LHCN-M2 (cell line): Measurements from ENCODE around the gene PIGM. TPM values are rescaled to one million over a fixed set of nuclear protein-coding genes. Genes with fewer than 3 reads are reported as not detected.
"Not testable (repeated sequence)": the region's sequence is repeated elsewhere in the genome, so short reads cannot be mapped to it uniquely, and the experiment has no call there.

Experiments
- DNase-seq: peaks from one replicate; pipeline ENCODE4 v3.0.0-alpha.2; 2012; ENCODE audit warnings: low read depth
- total RNA-seq: library from RNA; depleted of rRNA; stranded (reverse); fragments of >200 nt; gene quantifications from 2 replicates; pipeline ENCODE4 v1.2.3, GENCODE V29; 2014

PIGM gene
- total RNA-seq, 1 experiment from 2014 or later: 5.4 TPM

DNA sequence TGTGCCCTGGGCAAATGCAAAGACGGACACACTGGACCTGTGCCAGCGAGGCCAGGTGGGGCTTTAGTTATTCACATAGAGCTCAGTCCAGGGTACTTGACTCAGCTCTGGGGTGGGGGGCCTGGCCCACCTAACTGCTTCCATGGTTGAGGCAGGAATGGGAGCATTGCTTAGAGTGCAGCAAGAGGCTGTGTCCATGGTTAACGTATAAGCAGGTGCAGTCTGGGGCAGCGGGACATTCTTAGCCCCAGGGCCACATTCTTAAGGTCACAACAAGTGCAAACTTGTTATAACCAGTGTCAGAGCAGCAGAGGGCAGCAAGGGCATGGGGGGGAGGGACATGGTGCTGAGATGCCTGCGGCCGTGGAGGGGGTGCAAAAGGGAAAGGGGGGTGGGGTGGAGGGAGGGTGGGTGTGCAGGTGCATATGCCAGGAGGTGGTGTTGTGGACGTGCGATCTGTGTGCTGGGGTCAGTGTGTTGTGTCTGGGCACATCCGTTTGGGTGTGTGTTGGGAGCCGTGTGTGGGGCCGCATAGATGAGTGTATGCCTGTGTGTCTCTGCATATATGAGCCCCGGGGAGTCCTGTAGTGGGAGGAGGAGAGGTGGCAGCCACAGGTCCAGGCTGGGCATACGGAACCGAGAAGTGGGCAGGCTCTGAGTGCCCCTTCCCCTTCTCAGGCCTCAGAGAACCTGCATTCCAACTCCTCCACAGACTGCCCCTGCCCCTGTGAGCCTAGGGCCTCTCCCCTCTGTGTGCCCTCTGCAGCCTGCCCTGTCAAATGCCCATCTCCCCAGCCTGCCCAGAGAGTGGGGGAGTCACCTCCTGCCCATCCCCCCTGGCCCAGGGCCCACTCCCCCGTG, 29.8 kb upstream of the PIGM start:
- no peak for DNase-seq

DNA sequence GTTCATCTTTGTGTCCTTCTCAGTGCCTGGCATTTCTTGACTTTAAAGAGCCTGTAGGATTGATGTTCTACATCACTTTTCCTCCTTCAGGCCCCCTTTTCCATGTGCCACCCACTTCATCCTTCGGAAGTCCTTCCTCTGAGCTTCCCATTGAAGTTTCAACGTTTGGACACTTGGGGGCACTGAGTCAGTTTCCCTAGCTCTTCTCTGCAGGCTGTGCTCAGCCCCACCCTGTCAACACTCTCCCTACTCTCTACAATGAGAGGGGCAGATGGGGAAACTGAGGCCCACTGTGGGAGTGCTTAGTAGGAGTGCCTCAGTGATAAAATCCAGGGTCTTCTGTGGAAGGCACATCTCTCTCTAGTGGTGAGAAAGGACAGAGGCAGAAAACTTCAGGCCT, 26.3 kb upstream of the PIGM start:
- DNase-seq: no peak

DNA sequence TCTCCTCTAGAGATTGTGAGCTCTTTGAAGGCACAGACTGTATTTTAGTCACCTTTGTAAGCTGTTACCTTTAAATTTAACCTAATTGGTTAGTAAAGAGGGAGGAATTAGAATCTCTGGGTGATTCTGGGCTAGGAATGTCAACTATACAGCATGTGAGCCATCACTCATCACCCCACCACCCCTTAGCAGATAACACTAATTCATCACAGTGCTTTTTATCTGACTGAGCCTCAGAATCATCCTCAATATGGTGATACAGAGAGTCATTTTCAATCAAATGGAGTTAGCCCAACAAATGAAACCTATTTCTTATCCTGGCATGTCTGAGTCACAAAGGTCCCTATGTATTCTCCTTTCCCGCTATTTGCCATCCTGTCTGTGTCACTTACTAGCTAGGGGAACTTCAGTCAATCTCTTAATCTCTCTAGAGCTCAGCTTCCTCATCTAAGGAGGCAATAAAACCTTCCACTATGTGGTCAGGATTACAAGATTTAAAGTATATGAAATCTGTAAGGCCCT, 24.9 kb upstream of the PIGM start:
- no peak for DNase-seq

DNA sequence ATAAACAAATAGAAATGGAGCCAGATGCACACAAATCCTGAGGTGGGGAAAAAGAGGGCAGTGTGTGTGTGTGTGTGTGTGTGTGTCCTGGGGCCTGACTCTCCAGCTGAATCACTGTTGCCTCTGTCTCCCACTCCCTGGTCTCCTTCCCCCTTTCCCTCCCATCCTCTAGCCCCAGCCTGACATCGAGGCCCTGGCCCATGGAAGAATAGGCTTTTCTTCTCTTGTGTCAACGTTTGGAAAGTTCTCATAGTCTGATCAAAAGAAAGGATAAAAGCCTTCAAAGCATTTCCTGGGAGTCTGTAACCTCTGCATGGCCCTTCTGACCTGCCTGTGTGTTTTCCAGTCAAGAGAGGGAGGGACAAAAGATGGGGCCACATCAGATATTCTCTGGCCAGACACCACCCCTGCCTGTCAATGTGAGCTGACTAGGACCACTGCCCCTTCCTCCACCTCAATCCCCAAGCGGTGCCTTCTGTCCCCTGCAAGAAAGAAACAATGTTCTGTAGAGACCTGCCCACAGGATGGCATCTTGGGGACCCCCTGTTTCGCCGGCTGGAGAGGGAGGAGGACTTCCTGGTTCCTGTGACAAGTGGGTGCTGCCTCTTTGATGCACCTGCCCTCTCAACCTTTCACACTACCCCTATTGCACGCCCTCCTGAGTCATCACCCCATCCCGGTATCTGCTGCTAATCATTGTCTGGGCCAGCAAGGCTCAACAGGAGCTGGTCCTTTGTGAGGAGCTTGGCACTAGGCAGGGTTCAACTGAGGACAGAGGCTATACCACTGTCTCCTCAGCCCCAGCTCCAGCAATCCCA, 22.0 kb upstream of the PIGM start:
- DNase-seq: no peak

DNA sequence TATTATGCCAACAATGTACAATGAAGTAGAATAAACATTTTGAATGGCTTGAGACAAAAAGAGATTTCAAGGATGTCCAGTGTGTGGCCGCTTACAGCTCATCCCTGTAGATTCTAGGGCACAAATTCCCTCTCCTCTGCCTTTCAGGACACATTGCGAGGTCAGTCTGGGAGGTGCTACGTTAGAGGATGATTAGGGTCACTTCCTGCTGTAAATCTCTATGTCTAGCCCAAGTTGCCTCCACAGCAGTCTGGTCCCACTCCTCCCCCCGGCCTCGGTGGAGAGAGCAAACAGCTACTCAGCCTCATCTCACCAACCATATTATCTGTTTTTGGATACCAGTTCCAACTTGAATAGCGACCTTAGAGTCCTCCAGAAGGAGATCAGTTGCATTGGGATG, 21.1 kb upstream of the PIGM start:
- no peak for DNase-seq

DNA sequence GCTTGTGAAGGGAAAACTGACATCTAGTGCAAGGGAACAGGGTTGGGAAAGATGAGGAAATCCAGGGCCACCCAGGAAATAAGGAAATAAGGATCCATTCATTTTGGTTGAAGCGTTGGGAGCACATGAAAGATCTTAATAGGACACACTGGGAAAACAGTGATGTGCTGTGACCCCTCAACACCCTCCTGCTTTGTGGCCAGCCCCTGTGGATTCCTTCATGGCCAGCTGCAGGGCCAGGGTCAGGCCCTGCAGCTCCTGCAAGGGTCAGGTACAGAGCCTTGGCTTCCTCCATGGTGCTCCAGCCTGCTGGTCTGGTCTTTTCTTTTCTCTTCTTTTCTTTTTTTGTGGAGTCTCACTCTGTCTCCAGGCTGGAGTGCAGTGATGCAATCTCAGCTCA, 18.8 kb upstream of the PIGM start:
- no peak for DNase-seq

DNA sequence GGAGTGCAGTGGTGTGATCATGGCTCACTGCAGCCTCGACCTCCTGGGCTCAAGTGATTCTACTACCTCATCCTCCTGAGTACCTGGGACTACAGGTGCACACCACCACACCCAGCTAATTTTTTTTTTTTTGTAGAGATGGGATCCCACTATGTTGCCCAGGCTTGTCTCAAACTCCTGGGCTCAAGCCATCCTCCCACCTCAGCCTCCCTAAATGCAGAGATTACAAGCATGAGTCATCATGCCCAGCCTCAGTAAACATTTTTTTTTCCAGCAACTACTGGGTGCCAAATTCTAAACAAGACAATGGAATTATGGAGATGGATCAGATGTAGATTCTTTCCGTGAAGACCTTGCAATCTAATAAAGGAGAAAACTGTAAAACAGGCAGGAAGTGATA, 18.4 kb upstream of the PIGM start:
- DNase-seq: not testable (repeated sequence)

DNA sequence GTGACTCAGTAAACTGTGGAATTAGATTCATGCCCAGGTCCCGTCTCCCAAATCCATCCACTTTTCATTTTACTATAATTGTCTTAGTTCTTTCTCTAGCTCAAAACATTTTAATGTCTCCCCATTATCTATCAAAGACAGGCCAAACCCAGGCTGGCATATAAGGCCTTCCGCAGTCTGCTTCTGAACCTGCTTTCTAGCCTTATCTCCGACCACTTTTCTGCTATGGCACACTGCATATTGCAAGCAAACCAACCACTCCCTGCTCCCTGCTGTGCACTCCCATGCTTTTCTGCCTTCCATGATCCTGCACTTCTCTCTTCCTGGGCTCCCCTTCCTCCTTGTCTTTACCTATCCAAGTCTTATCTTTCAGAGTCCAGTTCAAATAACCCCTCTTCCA, 17.3 kb upstream of the PIGM start:
- DNase-seq: no peak

DNA sequence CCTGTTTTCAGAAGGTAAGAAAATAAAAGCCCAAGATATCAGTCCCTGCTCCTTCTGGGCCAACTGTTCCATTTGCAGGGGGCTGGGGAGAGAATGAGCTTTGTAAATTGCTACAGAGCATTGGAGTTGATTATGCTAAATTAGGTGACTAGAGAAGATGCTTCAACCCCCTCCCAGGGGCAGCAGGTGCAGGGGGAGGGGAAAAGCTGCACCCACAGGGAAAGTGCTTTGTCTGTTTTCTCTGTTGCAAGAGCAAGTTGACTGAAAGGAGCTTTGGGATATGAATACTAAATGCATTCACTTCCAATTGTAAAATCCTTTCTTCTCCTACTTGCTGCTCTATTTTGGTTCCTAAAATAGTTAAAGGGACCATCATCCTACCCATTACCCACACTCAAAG, 16.5 kb upstream of the PIGM start:
- no peak for DNase-seq

DNA sequence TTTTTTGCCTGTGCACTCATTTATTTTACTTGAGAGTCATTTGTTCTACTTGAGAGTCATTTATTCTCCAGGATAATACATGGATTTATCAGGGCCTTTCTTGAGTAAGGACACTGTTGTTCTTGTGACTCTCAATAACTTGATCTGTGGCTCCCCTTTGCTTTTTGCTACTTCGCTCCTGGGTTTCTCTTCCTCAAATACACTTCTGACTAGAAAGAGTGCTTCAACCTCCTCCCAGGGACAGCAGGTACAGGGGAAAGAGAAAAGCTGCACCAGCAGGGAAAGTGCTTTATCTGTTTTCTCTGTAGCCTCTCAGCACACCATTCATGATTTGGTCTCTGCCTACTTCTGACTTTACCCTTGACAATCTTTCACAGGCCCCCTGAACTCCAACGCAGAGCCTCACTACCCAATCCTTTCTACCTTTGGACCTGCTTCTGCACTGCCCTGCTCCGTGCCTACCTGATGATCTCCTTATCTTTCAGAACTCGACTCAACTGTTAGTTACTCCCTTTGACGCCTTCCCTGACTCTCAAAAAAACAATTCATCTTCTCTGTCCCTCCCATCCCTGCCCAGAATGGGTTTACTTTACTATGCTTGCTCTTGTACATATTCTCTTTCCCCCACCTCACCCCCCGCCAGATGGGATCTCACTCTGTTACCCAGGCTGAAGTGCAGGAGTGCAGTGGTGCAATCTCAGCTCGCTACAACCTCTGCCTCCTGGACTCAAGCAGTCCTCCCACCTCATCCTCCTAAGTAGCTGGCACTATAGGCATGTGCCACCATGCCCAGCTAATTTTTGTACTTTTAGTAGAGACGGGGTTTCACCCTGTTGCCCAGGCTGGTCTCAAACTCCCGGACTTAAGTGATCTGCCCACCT, 15.6 kb upstream of the PIGM start:
- no peak for DNase-seq

DNA sequence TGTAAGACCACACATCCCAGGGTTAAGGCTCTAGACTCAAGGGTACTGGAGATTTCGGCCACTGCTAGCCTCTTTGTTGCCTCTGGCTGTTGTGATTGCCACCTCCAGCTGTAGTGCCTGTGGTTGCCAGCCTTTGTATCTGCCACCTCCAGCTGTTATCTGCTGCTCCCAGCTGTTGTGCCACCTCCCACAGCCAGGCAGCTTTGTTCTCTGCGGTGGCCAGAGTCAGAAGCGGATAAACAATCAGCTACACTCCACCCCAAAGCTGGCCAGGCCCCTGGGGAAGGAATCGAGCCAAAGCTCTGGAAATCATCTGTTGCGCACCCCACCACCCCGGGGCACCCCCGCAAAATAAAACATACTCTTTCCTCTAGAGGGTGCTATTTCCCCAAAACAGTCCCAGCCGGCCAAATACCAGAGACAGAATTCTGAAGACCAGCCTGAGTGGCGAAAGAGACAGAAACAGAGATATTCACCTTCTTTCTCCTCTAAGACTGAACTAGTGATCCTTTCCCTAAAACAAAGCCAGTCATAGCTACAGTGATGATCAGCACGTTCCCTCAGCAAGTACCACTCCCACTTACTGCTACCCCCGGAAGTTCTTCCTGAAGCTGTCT, 14.8 kb upstream of the PIGM start:
- DNase-seq: peak; percentile 93

DNA sequence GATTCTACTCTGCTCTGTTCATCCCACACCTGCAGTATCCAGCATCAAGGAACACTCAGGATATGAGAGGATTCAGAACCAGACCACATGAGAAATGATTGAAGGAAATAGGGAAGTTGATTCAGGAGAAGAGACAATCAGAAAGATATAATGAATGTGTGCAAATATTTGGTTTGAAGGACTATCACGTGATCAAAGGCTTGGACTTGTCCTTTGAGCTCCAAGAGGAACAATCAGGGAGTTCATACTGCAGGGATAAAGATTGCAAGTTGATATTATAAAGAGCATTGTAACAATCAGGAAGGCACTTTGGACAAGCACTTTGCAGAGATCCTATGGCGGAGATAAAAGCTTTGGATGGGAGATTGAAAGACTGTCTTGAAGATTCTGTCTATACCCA, 13.9 kb upstream of the PIGM start:
- no peak for DNase-seq

DNA sequence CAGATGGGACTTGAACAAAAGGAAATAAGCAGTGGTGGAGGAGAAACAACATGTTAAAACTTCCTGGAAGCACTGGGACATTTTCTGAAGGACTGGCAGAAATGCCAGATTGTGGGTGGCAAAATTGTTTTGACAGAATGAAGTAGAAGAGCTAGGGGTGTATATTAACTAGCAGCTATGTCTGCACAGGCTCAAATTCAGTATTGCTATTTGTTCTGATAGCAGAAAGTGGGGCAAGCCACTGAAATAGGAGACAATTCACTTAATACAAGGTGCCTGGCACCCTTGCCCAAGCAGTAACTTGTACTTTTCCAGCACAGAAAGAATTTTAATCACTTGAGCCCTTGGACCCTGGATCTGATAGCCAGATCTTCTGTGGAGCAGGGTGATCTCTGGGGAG, 11.8 kb upstream of the PIGM start:
- no peak for DNase-seq

DNA sequence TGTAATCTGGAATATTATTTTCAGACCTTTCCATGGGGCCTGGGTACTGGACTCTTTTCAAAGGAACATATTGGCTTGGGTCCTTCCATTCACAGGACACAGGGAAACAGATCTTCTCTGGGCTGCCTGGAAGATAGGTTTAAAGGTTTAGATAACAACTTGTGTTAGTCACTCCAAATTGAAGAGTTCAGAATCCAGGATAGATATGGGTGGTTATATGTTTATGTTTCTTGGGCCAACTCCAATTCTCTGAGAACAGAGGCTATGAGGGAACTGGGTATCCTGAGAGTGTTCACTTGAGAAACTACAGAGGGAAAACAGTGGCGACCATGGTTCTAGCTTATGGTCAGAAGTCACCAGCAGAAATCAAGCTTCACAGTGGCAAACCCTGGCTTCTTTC, 8.7 kb upstream of the PIGM start:
- DNase-seq: no peak

DNA sequence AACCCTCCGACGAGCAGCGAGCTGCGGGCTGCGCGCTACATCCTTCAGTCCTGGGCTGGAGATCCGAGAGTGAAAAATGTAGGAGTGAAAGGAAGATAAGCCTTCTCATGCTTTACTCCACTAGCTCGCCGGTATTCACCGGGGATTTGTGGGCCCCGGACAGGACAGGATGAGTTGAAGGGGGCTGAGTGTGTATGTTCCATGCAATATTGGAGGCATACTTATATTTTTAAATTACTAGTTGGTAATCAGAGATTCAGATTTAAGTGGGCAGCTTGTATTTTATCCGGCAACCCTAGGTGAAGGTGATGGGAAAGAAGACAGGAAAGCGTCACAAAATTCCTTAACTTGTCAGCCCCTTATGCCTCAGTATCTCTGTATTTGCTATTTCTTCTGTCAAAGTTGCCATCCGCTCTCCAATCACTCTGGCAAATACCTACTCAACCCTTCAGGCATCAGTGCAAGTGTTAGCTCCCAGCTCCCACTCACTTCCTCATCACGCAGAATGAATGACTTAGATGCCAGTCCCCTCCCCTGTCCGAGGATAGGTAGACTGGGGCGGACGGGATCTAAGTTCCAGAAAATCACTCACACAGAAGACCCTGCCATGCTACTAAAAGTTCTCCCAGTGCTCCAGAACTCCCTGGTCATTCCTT, 503 bp upstream of the PIGM start:
- no peak for DNase-seq

DNA sequence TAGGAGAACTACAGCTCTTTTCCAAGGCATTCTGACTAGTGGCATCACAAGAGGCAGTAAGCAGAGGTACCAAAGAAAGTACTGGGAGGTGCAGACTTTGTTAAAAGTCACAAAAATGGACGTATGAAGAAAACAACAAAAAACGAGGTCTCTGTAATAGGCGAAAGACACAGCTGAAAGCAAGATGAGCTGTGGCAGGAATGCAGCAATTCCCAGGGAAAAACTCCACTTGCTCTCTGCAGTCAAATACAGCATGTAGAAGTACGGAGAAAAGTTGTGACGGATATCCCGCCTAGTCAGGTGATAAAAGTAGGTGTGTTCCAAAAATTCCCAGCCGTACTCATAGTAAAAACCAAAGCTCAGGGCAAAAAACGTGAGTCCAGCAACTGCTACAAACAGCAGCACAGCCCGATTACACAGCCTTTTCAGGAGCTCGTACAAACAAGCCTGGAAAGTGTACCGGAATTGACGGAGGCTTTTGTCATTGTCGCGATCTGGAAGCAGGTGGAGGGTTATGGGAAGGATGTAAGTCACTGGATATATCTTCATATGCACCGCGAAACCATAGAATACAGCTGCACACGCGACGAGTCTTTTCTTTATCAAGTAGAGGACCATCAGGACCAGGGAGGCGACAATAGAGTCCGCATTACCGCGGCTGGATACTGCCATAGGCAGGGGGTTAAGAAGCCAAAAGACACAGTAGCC, 979 bp downstream of the PIGM start:
- no peak for DNase-seq

DNA sequence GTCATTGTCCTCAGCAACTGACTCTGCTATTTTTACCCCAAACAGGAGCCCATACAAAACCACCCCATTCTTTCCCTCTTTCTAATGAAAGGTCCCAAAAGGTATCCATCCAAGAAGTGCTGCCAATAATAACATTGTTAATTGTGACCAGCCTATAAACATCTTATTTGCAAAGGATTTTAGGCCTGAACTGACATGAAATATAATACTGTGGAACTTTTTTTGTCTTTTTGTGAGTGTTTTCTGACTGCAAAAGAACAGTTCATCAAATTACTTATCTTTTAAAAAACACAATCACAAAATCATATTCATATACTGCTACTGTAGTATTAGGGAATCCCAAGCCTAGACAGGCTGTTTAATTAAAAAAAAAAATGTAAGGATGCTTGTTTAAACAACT, 3.4 kb downstream of the PIGM start:
- DNase-seq: no peak

DNA sequence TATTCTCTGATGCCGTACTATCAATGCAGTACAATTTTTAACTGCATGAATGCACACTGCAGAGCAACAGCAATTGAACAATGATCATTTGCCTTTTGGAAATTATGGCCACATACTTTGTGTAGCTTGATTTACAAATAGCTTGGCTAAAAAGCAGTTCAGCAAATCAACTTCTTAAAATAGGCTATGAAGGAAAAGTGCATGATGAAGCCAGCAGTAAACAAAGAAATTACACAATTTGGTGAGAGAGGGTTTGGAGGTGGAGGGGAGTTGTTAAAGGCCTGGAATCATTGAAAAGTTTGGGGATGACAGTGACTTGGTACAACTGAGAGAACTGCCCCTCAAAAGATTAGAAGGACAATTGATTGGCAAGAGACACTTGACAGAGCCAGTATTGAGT, 6.5 kb downstream of the PIGM start:
- no peak for DNase-seq

DNA sequence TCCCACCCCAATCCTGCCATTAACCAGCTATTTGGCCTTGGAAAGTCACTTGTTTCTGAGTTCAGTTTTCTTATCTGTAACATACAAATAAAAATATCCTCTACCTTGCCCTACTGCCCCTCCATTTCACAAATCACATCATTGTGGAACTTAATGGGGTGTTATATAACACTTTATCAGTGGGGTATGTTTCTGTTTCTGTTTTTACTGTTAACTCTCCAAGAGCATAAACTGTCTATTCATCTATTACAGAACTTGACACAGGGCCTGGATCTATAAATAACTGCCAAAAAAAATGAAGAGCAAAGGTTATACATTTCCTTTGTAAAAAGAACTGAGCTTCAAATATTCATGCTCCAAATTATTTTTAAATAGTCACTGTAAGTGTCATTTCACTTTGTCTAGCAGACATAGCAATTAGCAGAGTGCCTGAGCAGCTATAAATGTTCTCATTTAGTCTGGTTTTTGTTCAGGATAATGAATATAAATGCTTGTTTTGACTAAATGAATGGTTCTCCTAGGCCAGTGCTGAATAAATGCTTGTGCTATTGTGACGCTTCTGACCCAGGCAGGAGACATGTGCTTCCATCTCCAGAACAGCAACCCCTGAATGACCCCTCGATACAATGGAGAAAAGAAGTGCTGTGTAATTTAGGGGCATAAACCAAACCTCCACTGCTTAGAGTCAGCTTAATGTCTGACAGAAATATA, 7.4 kb downstream of the PIGM start:
- no peak for DNase-seq
